ENCODE results near the gene CUL4A. TPM values are rescaled to one million over a fixed set of nuclear protein-coding genes. Genes with fewer than 3 reads are reported as not detected.

CUL4A gene
- total and polyA plus RNA-seq, 2 experiments from 2014 or later: 67.5 to 195 TPM

GRCh38 chr13:113305208-113305607 is 95.8 kb downstream of the CUL4A start:
- Histone ChIP-seq H3K27ac (ENCODE audit: low read depth) (no peak overlapping the region), H3K79me2 (replicated peaks; ENCODE audit: insufficient read depth) (peaks cover 88% of the 10 kb centered on the region), H3K4me2 (no peak overlapping the region), H4K20me1 (replicated peaks; ENCODE audit: insufficient read depth) (peaks cover 12% of the 10 kb centered on the region), H3K27me3 (ENCODE audit: insufficient read depth) (no peaks in the 10 kb centered on the region), H2AFZ (no peak overlapping the region), H3K4me3 (no peak overlapping the region), H3K36me3 (ENCODE audit: insufficient read depth) (no peaks in the 10 kb centered on the region), H3K9me2 (ENCODE audit: insufficient read depth) (no peaks in the 10 kb centered on the region), H3K4me1 (ENCODE audit: insufficient read depth) (no peaks in the 10 kb centered on the region), H3F3A (replicated peaks; ENCODE audit: low read depth) (no peaks in the 10 kb centered on the region)
- ATAC-seq: no peak
- TF ChIP-seq, protein P1, sequence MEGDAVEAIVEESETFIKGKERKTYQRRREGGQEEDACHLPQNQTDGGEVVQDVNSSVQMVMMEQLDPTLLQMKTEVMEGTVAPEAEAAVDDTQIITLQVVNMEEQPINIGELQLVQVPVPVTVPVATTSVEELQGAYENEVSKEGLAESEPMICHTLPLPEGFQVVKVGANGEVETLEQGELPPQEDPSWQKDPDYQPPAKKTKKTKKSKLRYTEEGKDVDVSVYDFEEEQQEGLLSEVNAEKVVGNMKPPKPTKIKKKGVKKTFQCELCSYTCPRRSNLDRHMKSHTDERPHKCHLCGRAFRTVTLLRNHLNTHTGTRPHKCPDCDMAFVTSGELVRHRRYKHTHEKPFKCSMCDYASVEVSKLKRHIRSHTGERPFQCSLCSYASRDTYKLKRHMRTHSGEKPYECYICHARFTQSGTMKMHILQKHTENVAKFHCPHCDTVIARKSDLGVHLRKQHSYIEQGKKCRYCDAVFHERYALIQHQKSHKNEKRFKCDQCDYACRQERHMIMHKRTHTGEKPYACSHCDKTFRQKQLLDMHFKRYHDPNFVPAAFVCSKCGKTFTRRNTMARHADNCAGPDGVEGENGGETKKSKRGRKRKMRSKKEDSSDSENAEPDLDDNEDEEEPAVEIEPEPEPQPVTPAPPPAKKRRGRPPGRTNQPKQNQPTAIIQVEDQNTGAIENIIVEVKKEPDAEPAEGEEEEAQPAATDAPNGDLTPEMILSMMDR (conservative IDR thresholded peaks at IDR 0.05; ENCODE audit: low read depth in 2 of 2): no peak
- TF ChIP-seq, protein P2, sequence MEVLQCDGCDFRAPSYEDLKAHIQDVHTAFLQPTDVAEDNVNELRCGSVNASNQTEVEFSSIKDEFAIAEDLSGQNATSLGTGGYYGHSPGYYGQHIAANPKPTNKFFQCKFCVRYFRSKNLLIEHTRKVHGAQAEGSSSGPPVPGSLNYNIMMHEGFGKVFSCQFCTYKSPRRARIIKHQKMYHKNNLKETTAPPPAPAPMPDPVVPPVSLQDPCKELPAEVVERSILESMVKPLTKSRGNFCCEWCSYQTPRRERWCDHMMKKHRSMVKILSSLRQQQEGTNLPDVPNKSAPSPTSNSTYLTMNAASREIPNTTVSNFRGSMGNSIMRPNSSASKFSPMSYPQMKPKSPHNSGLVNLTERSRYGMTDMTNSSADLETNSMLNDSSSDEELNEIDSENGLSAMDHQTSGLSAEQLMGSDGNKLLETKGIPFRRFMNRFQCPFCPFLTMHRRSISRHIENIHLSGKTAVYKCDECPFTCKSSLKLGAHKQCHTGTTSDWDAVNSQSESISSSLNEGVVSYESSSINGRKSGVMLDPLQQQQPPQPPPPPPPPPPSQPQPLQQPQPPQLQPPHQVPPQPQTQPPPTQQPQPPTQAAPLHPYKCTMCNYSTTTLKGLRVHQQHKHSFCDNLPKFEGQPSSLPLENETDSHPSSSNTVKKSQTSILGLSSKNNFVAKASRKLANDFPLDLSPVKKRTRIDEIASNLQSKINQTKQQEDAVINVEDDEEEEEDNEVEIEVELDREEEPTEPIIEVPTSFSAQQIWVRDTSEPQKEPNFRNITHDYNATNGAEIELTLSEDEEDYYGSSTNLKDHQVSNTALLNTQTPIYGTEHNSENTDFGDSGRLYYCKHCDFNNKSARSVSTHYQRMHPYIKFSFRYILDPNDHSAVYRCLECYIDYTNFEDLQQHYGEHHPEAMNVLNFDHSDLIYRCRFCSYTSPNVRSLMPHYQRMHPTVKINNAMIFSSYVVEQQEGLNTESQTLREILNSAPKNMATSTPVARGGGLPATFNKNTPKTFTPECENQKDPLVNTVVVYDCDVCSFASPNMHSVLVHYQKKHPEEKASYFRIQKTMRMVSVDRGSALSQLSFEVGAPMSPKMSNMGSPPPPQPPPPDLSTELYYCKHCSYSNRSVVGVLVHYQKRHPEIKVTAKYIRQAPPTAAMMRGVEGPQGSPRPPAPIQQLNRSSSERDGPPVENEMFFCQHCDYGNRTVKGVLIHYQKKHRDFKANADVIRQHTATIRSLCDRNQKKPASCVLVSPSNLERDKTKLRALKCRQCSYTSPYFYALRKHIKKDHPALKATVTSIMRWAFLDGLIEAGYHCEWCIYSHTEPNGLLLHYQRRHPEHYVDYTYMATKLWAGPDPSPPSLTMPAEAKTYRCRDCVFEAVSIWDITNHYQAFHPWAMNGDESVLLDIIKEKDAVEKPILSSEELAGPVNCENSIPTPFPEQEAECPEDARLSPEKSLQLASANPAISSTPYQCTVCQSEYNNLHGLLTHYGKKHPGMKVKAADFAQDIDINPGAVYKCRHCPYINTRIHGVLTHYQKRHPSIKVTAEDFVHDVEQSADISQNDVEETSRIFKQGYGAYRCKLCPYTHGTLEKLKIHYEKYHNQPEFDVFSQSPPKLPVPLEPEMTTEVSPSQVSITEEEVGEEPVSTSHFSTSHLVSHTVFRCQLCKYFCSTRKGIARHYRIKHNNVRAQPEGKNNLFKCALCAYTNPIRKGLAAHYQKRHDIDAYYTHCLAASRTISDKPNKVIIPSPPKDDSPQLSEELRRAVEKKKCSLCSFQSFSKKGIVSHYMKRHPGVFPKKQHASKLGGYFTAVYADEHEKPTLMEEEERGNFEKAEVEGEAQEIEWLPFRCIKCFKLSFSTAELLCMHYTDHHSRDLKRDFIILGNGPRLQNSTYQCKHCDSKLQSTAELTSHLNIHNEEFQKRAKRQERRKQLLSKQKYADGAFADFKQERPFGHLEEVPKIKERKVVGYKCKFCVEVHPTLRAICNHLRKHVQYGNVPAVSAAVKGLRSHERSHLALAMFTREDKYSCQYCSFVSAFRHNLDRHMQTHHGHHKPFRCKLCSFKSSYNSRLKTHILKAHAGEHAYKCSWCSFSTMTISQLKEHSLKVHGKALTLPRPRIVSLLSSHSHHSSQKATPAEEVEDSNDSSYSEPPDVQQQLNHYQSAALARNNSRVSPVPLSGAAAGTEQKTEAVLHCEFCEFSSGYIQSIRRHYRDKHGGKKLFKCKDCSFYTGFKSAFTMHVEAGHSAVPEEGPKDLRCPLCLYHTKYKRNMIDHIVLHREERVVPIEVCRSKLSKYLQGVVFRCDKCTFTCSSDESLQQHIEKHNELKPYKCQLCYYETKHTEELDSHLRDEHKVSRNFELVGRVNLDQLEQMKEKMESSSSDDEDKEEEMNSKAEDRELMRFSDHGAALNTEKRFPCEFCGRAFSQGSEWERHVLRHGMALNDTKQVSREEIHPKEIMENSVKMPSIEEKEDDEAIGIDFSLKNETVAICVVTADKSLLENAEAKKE (CRISPR knock-in tag; IDR thresholded peaks at IDR 0.05): no peak
- TF ChIP-seq NANOG (IDR thresholded peaks at IDR 0.05; ENCODE audit: borderline replicate concordance) (no peak), EZH2 (IDR thresholded peaks at IDR 0.05; ENCODE audit: low read depth, unreplicated experiment) (no peak), ZNF331 (CRISPR knock-in tag; IDR thresholded peaks at IDR 0.05; ENCODE audit: low read depth) (no peak), ETS1 (IDR thresholded peaks at IDR 0.05) (no peak), EZH2phosphoT487 (IDR thresholded peaks at IDR 0.05; ENCODE audit: unreplicated experiment) (no peak), POLR2AphosphoS5 (IDR thresholded peaks at IDR 0.05; ENCODE audit: low read depth) (no peak), ZNF114 (CRISPR knock-in tag; IDR thresholded peaks at IDR 0.05) (no peak), JUNB (IDR thresholded peaks at IDR 0.05; ENCODE audit: unreplicated experiment) (no peak), REST (IDR thresholded peaks at IDR 0.05; ENCODE audit: unreplicated experiment) (no peak), STAT1 (IDR thresholded peaks at IDR 0.05; ENCODE audit: unreplicated experiment) (no peak), CREB1 (CRISPR knock-in tag; IDR thresholded peaks at IDR 0.05; ENCODE audit: low read depth) (no peak)
- DNase-seq (ENCODE audit: low spot score): no peak
- Mint-ChIP-seq H3K36me3 (ENCODE audit: low read depth) (peaks cover 8% of the 10 kb centered on the region), H3K27me3 (ENCODE audit: insufficient read depth, low read depth, poor library complexity) (no peaks in the 10 kb centered on the region), H3K4me3 (no peak overlapping the region), H3K27ac (no peak overlapping the region), H3K9me3 (no peaks in the 10 kb centered on the region), H3K4me1 (no peaks in the 10 kb centered on the region)
